Kidney (tissue), 14 donors: Measurements from ENCODE around the gene RIMBP2. TPM values are rescaled to one million over a fixed set of nuclear protein-coding genes. Genes with fewer than 3 reads are reported as not detected.

Experiments used
- DNase-seq, 5 donors: peaks; one replicate each; pipeline ENCODE4 v3.0.0-alpha.2; 2013 to 2020
- FAIRE-seq: peaks from 2 replicates; lab custom pipeline; 2012; peaks lifted over from hg19 to GRCh38; lab: Jason Lieb, UNC
- H3K27ac ChIP-seq, 2 donors: one replicate each; pipeline ENCODE4 v1.7.0; 2013; ENCODE audit warnings: low read depth in 2 of 2, low read length in 2 of 2, inconsistent platforms in 1 of 2
- H3K27me3 ChIP-seq: one replicate; pipeline ENCODE4 v1.7.1; 2013; ENCODE audit warnings: low read length, inconsistent platforms; ENCODE audit not compliant: control insufficient read depth, insufficient read depth
- H3K36me3 ChIP-seq, 3 donors: one replicate each; pipeline versions ENCODE4 v1.7.0 to v1.7.1; 2013; ENCODE audit warnings: low read length in 3 of 3, control low read depth in 1 of 3, inconsistent platforms in 1 of 3; ENCODE audit not compliant: insufficient read depth in 3 of 3, control insufficient read depth in 2 of 3
- H3K4me1 ChIP-seq, 3 donors: one replicate each; pipeline versions ENCODE4 v1.7.0 to v1.7.1; 2013; ENCODE audit warnings: low read length in 3 of 3, inconsistent platforms in 1 of 3, low read depth in 1 of 3; ENCODE audit not compliant: control insufficient read depth in 2 of 3, insufficient read depth in 2 of 3
- H3K4me3 ChIP-seq, 3 donors: one replicate each; pipeline versions ENCODE4 v1.7.0 to v1.8.1; 2013; ENCODE audit warnings: low read length in 3 of 3, control low read depth in 1 of 3, inconsistent platforms in 1 of 3
- H3K9ac ChIP-seq, 3 donors: one replicate each; pipeline versions ENCODE4 v1.7.0 to v1.7.1; 2013; ENCODE audit warnings: low read length in 3 of 3, control low read depth in 1 of 3, inconsistent platforms in 1 of 3
- H3K9me3 ChIP-seq, 3 donors: one replicate each; pipeline versions ENCODE4 v1.7.0 to v1.7.1; 2013; ENCODE audit warnings: low read length in 3 of 3, control low read depth in 1 of 3, inconsistent platforms in 1 of 3; ENCODE audit not compliant: control insufficient read depth in 2 of 3, insufficient read depth in 1 of 3
- intact Hi-C: fragments of 100-400 bp; cut with DNase I; formaldehyde crosslinking; loops from one replicate; pipeline ENCODE4 v1.11.1; 2022
- polyA plus RNA-seq: library from polyadenylated mRNA; stranded (reverse); fragments of 350-450 nt; fragmentation: Illumina TruSeq; extraction: RNeasy Lipid Tissue Mini Kit (QIAGEN cat#74804); gene quantifications from one replicate; pipeline ENCODE4 v1.2.3, GENCODE V29; 2014; ENCODE audit warnings: low read depth, low replicate concordance; ENCODE audit not compliant: insufficient read depth
- total RNA-seq: library from RNA; stranded (reverse); fragmentation: NEBNext Ultra II Directional; extraction: Animal tissue kit (Norgen Biotek cat#: 25700); gene quantifications from one replicate; pipeline ENCODE4 v1.2.1, GENCODE V29; 2021
- TF ChIP-seq, protein P1 (sequence below): IDR thresholded peaks from 3 replicates; pipeline ENCODE4 v1.5.1; 2012; ENCODE audit warnings: mild to moderate bottlenecking, moderate library complexity, borderline replicate concordance; ENCODE audit not compliant: insufficient read depth; ENCODE audit errors: extremely low read depth
- donor health status: control.
- donor health status: control.
- donor health status: control.
- donor health status: control.
- donor health status: control.
- donor health status: DM: yes; HTN: yes; CAD: no.
- donor health status: Normal renal cell carcinoma (clear cell type).

The RIMBP2 gene
- total and polyA plus RNA-seq, 2 donors from 2014 or later, result 2.8 to 51.7 TPM

- Histone ChIP-seq H3K9me3 (no peaks in the 10 kb centered on the region), H3K9ac (no peak overlapping the region), H3K27ac (no peak overlapping the region), H3K36me3 (no peaks in the 10 kb centered on the region), H3K4me3 (no peak overlapping the region), H3K27me3 (no peaks in the 10 kb centered on the region), H3K4me1 (no peaks in the 10 kb centered on the region)
- TF ChIP-seq, protein P1, sequence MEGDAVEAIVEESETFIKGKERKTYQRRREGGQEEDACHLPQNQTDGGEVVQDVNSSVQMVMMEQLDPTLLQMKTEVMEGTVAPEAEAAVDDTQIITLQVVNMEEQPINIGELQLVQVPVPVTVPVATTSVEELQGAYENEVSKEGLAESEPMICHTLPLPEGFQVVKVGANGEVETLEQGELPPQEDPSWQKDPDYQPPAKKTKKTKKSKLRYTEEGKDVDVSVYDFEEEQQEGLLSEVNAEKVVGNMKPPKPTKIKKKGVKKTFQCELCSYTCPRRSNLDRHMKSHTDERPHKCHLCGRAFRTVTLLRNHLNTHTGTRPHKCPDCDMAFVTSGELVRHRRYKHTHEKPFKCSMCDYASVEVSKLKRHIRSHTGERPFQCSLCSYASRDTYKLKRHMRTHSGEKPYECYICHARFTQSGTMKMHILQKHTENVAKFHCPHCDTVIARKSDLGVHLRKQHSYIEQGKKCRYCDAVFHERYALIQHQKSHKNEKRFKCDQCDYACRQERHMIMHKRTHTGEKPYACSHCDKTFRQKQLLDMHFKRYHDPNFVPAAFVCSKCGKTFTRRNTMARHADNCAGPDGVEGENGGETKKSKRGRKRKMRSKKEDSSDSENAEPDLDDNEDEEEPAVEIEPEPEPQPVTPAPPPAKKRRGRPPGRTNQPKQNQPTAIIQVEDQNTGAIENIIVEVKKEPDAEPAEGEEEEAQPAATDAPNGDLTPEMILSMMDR, result no peak
- intact Hi-C loops, result no loop called here
- FAIRE-seq (no peak), DNase-seq (no peak)
These were observed 188.9 kb downstream of the RIMBP2 start for GRCh38 chr12:130527239-130527638.

DNA sequence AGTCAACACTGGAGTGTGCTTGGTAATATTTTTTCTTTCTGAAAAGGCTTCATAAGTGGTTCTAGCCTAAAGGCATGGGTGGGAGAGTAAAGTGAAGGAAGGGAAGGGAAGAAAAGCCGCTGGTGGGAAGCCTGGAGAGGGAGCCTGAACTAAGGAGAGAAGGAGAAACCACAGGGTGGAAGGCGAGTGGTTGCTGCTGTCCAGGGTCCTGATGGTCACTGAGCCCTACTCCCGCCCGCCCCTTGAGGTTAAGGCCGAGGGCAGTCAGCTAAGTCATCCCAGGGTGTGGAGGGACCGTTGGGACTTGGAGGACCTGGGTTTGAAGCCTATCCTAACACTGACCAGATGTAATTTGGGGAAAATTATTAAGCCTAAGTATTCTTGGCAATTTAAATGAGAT lies 189.3 kb downstream of the RIMBP2 start:
- H3K4me3 ChIP-seq, result no peak overlapping the region
- H3K27ac ChIP-seq, result no peak overlapping the region
- no peaks in the 10 kb centered on the region for H3K27me3 ChIP-seq
- no peaks in the 10 kb centered on the region for H3K36me3 ChIP-seq
- H3K9me3 ChIP-seq, result no peaks in the 10 kb centered on the region
- no peaks in the 10 kb centered on the region for H3K4me1 ChIP-seq
- TF ChIP-seq, protein P1, result no peak
- DNase-seq (peak in 4 of 5 donors; percentile 70 to 83 (median 80)), FAIRE-seq (no peak)
- intact Hi-C loops, result no loop called here
- no peak overlapping the region for H3K9ac ChIP-seq

DNA sequence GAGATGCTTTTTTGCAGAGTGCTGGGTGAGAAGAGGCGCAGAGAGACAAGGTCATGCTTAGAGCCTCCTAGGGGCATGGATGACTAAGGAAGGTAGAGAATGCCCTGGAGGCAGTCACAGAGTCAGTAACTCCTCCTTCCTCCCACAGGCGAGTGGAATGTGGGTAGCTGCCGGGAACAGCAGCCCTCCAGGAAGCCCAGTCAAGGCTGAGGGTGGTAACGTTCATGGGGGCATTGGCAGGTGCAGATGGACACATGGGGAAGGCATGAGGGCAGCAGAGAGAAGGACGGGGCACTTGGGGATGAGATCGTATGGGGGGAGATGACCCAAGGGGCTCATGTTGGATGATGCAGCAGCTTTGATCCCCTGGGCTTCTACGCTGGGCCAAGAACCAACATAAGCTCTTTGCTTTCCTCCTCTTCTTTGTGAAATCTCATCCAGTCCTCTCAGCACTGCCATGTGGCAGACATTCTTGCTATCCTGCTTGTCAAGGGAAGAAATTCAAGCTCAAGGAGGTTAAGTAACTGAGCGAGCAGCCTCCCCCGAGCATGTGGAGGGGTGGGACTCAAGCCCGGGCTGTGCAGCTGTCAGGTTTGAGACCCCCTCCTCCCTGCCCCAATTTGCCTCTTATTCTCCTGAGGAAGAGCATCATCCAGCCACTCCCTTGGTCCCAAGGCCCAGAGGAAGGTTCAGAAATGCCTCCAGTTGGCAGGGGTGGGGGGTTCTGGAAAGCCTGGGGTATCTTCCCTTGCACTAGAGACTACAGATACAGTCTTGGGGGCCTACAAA lies 190.5 kb downstream of the RIMBP2 start:
- no peak overlapping the region for H3K27ac ChIP-seq
- no peak overlapping the region for H3K9ac ChIP-seq
- TF ChIP-seq, protein P1, result no peak
- no peaks in the 10 kb centered on the region for H3K9me3 ChIP-seq
- H3K36me3 ChIP-seq, result no peaks in the 10 kb centered on the region
- no peaks in the 10 kb centered on the region for H3K27me3 ChIP-seq
- intact Hi-C loops, result no loop called here
- no peak overlapping the region for H3K4me3 ChIP-seq
- no peak for FAIRE-seq
- DNase-seq, result no peak
- H3K4me1 ChIP-seq, result no peaks in the 10 kb centered on the region
